ENCODE data around the gene TBC1D8B. TPM values are rescaled to one million over a fixed set of nuclear protein-coding genes. Genes with fewer than 3 reads are reported as not detected.
"Not testable (repeated sequence)": the region's sequence is repeated elsewhere in the genome, so short reads cannot be mapped to it uniquely, and the experiment has no call there.

The TBC1D8B gene
- total RNA-seq (2022) (14.9 and 15.3 TPM in 2 replicates), Bru-seq, nascent RNA (percentile 55 among the genes with signal in this experiment), BruChase-seq, experiment 1, labeled RNA remaining after a 6-hour chase (percentile 60 among the genes with signal in this experiment), BruChase-seq, experiment 2, labeled RNA remaining after a 2-hour chase (percentile 56 among the genes with signal in this experiment)
- long read RNA-seq, full-length matches to known transcripts = 7 of 13 reads
- long read RNA-seq, partial matches to known transcripts = 0 of 13 reads
- long read RNA-seq, other reads (novel, unspliced or antisense) = 6 of 13 reads

DNA sequence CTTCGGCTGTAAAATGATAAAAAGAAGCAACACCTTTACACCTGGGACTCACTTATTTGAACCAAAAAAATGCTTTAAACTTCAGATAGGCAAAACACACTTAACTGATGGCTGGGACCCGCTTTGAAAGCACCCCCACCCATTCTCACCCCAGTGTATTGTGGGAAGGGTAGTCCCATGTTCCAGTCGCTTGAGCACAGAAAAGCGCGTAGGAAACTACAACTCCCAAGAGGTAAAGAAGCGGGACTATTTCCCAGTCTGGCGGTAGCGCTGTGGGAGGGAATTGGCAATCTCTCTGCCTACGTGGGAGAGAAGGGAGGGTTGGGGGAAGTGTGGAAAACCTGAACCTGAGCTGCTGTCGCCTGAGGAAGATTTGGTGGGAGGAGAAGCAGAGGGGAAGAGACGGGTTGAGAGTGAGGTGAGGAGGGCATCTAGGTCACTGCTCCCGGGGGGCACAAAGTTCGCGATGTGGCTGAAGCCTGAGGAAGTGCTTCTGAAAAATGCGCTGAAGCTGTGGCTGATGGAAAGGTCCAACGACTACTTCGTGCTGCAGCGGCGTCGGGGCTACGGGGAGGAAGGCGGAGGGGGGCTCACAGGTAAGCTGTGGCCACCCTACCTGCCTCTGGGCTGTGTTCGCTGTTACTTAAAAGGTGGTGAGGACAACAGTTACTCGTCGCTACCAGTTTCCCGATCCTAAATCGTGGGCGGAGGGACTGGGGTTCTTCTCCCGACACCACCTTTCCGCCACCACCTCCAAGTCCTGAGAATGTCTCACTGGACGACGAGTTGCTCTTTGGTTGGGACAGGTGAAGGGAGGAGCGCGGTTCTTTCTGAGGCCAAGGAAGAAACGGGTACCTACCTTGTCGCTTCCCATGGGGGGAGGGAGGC, at the start of gene TBC1D8B:
Gene TBC1D8B (plus strand): TSS at position 286 of the 888 bp plus-strand sequence. CDS start 181 bp downstream, at position 467.
- peaks cover 22% of the 10 kb centered on the region for H3K36me3 Mint-ChIP-seq (ENCODE audit: insufficient read depth, unreplicated experiment)
- TSS peak; percentile 19 for BruUV-seq (replicated peaks)
- peak within 1 kb of the TSS; percentile 82 for H3K4me3 Mint-ChIP-seq (ENCODE audit: low read depth, unreplicated experiment)
- TF ChIP-seq, protein P1, sequence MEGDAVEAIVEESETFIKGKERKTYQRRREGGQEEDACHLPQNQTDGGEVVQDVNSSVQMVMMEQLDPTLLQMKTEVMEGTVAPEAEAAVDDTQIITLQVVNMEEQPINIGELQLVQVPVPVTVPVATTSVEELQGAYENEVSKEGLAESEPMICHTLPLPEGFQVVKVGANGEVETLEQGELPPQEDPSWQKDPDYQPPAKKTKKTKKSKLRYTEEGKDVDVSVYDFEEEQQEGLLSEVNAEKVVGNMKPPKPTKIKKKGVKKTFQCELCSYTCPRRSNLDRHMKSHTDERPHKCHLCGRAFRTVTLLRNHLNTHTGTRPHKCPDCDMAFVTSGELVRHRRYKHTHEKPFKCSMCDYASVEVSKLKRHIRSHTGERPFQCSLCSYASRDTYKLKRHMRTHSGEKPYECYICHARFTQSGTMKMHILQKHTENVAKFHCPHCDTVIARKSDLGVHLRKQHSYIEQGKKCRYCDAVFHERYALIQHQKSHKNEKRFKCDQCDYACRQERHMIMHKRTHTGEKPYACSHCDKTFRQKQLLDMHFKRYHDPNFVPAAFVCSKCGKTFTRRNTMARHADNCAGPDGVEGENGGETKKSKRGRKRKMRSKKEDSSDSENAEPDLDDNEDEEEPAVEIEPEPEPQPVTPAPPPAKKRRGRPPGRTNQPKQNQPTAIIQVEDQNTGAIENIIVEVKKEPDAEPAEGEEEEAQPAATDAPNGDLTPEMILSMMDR (IDR thresholded peaks at IDR 0.05; ENCODE audit: unreplicated experiment) = no peak
- DNase-seq = peak; percentile 80
- intact Hi-C loops (cut with micrococcal nuclease; ENCODE audit: unreplicated experiment) = no loop called here
- peaks cover 14% of the 10 kb centered on the region for H3K4me1 Mint-ChIP-seq (ENCODE audit: low read depth, unreplicated experiment)
- H3K27ac Mint-ChIP-seq (ENCODE audit: unreplicated experiment) = peak within 1 kb of the TSS; percentile 78
- H3K27me3 Mint-ChIP-seq (ENCODE audit: unreplicated experiment) = no peaks in the 10 kb centered on the region
- H3K9me3 Mint-ChIP-seq (ENCODE audit: low read depth, unreplicated experiment) = no peaks in the 10 kb centered on the region
- CTCF ChIA-PET = interaction anchor here (0.7 to 1.6 kb wide), 3 partner anchors 22 to 183 kb away, joined by 3 to 7 read pairs (median 3); no protein-coding TSS in a partner anchor

DNA sequence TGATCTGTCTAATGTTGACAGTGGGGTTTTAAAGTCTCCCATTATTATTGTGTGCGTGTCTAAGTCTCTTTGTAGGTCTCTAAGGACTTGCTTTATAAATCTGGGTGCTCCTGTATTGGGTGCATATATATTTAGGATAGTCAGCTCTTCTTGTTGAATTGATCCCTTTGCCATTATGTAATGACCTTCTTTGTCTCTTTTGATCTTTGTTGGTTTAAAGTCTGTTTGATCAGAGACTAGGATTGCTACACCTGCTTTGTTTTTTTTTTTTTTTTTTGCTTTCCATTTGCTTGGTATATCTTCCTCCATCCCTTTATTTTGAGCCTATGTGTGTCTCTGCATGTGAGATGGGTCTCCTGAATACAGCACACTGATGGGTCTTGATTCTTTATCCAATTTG, 33.2 kb upstream of the TBC1D8B start:
- CTCF ChIA-PET; H3K9me3 Mint-ChIP-seq (ENCODE audit: low read depth, unreplicated experiment); H3K27me3 Mint-ChIP-seq (ENCODE audit: unreplicated experiment); H3K27ac Mint-ChIP-seq (ENCODE audit: unreplicated experiment); BruUV-seq (replicated peaks); H3K36me3 Mint-ChIP-seq (ENCODE audit: insufficient read depth, unreplicated experiment); H3K4me3 Mint-ChIP-seq (ENCODE audit: low read depth, unreplicated experiment); intact Hi-C loops (cut with micrococcal nuclease; ENCODE audit: unreplicated experiment); DNase-seq: not testable (repeated sequence)
- H3K4me1 Mint-ChIP-seq (ENCODE audit: low read depth, unreplicated experiment) = peaks cover 17% of the 10 kb centered on the region

DNA sequence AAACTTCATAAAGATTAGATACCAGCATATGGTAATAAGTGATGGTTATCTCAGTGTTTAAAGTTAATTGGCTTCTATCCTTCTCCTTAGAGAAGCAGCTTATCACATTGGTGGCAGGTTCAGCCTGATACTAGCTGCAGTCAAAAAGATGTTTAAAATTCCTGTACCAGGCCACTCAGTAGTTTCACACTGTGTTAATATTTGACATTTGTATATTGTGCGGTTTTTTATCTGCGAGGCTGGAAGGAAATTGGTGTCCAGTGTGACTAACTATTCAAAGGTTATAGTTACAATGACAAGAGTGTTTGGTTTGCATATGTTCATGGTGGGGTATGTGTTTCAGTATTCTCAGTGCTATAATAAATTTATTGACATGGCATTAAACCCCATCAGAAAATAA, 27.5 kb upstream of the TBC1D8B start:
- no TSS peak for BruUV-seq (replicated peaks)
- Mint-ChIP-seq H3K9me3 (ENCODE audit: low read depth, unreplicated experiment) (peaks cover 3% of the 10 kb centered on the region), H3K36me3 (ENCODE audit: insufficient read depth, unreplicated experiment) (peaks cover 5% of the 10 kb centered on the region), H3K4me1 (ENCODE audit: low read depth, unreplicated experiment) (peaks cover 24% of the 10 kb centered on the region), H3K27ac (ENCODE audit: unreplicated experiment) (no peak overlapping the region), H3K4me3 (ENCODE audit: low read depth, unreplicated experiment) (no peak overlapping the region), H3K27me3 (ENCODE audit: unreplicated experiment) (no peaks in the 10 kb centered on the region)
- intact Hi-C loops (cut with micrococcal nuclease; ENCODE audit: unreplicated experiment) = no loop called here
- CTCF ChIA-PET = no interaction called here
- TF ChIP-seq, protein P1 (IDR thresholded peaks at IDR 0.05; ENCODE audit: unreplicated experiment) = no peak
- DNase-seq = no peak

DNA sequence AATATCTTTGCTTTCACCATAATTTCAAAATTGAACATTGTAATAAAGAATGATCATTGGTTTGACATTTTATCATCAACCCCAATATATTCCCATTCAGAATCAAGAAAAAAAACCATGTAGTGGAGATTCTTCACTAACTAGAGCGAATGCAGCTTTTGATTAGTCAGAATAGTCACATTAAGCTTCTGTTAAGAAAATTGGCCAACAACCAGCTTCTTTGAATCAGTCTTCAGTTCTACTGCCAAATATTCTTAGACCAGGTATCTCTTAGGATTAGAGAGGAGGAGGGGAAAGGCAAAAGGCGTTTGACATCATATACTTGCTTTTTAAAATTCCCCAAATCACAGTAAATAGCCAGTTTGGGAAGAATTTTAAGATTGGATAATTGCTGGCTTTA, 22.2 kb upstream of the TBC1D8B start:
- Mint-ChIP-seq H3K27ac (ENCODE audit: unreplicated experiment) (peak overlapping the region; percentile 70), H3K4me1 (ENCODE audit: low read depth, unreplicated experiment) (peaks cover 34% of the 10 kb centered on the region), H3K4me3 (ENCODE audit: low read depth, unreplicated experiment) (peak overlapping the region; percentile 40), H3K27me3 (ENCODE audit: unreplicated experiment) (no peaks in the 10 kb centered on the region), H3K9me3 (ENCODE audit: low read depth, unreplicated experiment) (no peaks in the 10 kb centered on the region), H3K36me3 (ENCODE audit: insufficient read depth, unreplicated experiment) (no peaks in the 10 kb centered on the region)
- BruUV-seq (replicated peaks) = no TSS peak
- DNase-seq = no peak
- intact Hi-C loops (cut with micrococcal nuclease; ENCODE audit: unreplicated experiment) = loop anchor here (2.0 to 5.0 kb wide), 2 partner anchors 45 to 88 kb away; no protein-coding TSS in a partner anchor
- CTCF ChIA-PET = interaction anchor here (0.6 to 1.3 kb wide), 4 partner anchors 22 to 114 kb away, joined by 3 to 7 read pairs (median 4); partner anchors contain the start of gene TBC1D8B
- TF ChIP-seq, protein P1 (IDR thresholded peaks at IDR 0.05; ENCODE audit: unreplicated experiment) = no peak

Data from Calu3 (cell line).